ENCODE data around the gene IQGAP2. TPM values are rescaled to one million over a fixed set of nuclear protein-coding genes. Genes with fewer than 3 reads are reported as not detected.

The IQGAP2 gene
- total RNA-seq, 4 donors from 2014 or later, result 46.8 to 121 (median 97.0) TPM

GRCh38 chr5:76455531-76456133 lies 52.5 kb downstream of the IQGAP2 start:
- H3K4me1 ChIP-seq, result peaks cover 0 to 52% (median 20%) of the 10 kb centered on the region in 4 donors

DNA sequence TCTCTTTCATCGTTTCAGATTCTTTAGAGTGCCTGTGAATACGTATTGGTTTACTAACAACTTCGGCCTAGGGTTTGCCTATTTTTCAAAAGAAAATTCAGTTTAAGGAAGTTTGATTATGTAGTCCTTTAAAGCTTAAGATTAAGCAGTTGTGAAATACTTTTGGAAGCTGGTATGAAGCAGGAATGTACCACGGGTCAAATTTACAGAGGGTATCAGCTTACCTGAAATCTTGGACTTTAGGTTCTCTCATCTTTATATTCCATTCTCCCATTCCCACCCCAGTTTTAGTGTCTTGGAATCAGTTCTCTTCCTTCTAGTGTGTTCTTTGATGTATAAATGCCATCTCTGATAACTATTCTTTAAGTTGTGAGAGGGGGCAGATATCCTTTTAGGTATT lies 53.2 kb downstream of the IQGAP2 start:
- 83 to 85% methylated on average over 4 of the region's 4 CpGs for WGBS, 2 donors (ENCODE audit: low coverage in 1 of 2)
- intact Hi-C loops (cut with DNase I; ENCODE audit: low total_unique reads) (no loop called here), in situ Hi-C loops (cut with MboI; ENCODE audit: low pct_ligation_motif_present in 1 of 4, low pct_unique_long_range_greater_than_20kb in 1 of 4, low sequenced_read_pairs in 3 of 4) (no loop called here)
- Histone ChIP-seq H3K9me3 (no peaks in the 10 kb centered on the region), H3K36me3 (no peaks in the 10 kb centered on the region), H3K27me3 (no peaks in the 10 kb centered on the region), H3K4me1 (peaks cover 0 to 51% (median 20%) of the 10 kb centered on the region in 4 donors), H3K4me3 (no peak overlapping the region), H3K27ac (no peak overlapping the region)
- TF ChIP-seq, protein P1, sequence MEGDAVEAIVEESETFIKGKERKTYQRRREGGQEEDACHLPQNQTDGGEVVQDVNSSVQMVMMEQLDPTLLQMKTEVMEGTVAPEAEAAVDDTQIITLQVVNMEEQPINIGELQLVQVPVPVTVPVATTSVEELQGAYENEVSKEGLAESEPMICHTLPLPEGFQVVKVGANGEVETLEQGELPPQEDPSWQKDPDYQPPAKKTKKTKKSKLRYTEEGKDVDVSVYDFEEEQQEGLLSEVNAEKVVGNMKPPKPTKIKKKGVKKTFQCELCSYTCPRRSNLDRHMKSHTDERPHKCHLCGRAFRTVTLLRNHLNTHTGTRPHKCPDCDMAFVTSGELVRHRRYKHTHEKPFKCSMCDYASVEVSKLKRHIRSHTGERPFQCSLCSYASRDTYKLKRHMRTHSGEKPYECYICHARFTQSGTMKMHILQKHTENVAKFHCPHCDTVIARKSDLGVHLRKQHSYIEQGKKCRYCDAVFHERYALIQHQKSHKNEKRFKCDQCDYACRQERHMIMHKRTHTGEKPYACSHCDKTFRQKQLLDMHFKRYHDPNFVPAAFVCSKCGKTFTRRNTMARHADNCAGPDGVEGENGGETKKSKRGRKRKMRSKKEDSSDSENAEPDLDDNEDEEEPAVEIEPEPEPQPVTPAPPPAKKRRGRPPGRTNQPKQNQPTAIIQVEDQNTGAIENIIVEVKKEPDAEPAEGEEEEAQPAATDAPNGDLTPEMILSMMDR (IDR thresholded peaks at IDR 0.05), result no peak
- TF ChIP-seq POLR2A (IDR thresholded peaks at IDR 0.05) (no peak), EP300 (IDR thresholded peaks at IDR 0.05; ENCODE audit: low read depth) (no peak), POLR2AphosphoS5 (IDR thresholded peaks at IDR 0.05) (no peak)
- no peak for DNase-seq

More at GRCh38 chr5:76455531-76456133, 52.5 kb downstream of the IQGAP2 start:
- no peaks in the 10 kb centered on the region for H3K9me3 ChIP-seq
- H3K27me3 ChIP-seq, result no peaks in the 10 kb centered on the region
- no peaks in the 10 kb centered on the region for H3K36me3 ChIP-seq
- intact Hi-C loops (cut with DNase I; ENCODE audit: low total_unique reads), result no loop called here
- DNase-seq, result no peak
- in situ Hi-C loops (cut with MboI; ENCODE audit: low pct_ligation_motif_present in 1 of 4, low pct_unique_long_range_greater_than_20kb in 1 of 4, low sequenced_read_pairs in 3 of 4), result no loop called here
- no peak overlapping the region for H3K27ac ChIP-seq
- WGBS, 2 donors (ENCODE audit: low coverage in 1 of 2), result 71 to 73% methylated on average over 3 to 4 of the region's 4 CpGs
- TF ChIP-seq POLR2A (IDR thresholded peaks at IDR 0.05), result no peak
- no peak for TF ChIP-seq EP300 (IDR thresholded peaks at IDR 0.05; ENCODE audit: low read depth)
- TF ChIP-seq, protein P1 (IDR thresholded peaks at IDR 0.05), result no peak
- TF ChIP-seq POLR2AphosphoS5 (IDR thresholded peaks at IDR 0.05), result no peak
- no peak overlapping the region for H3K4me3 ChIP-seq

GRCh38 chr5:76457674-76458485 lies 54.8 kb downstream of the IQGAP2 start:
- peak overlapping the region; percentile 37 to 45 (median 40) for H3K27ac ChIP-seq
- in situ Hi-C loops (cut with MboI; ENCODE audit: low pct_ligation_motif_present in 1 of 4, low pct_unique_long_range_greater_than_20kb in 1 of 4, low sequenced_read_pairs in 3 of 4), result no loop called here
- intact Hi-C loops (cut with DNase I; ENCODE audit: low total_unique reads), result no loop called here
- no peaks in the 10 kb centered on the region for H3K36me3 ChIP-seq
- DNase-seq, result no peak
- H3K27me3 ChIP-seq, result no peaks in the 10 kb centered on the region
- 48 to 62% methylated on average over 3 to 4 of the region's 4 CpGs for WGBS, 2 donors (ENCODE audit: low coverage in 1 of 2)
- peaks cover 3 to 49% (median 18%) of the 10 kb centered on the region in 4 donors for H3K4me1 ChIP-seq
- no peaks in the 10 kb centered on the region for H3K9me3 ChIP-seq
- no peak overlapping the region for H3K4me3 ChIP-seq
- TF ChIP-seq POLR2AphosphoS5 (IDR thresholded peaks at IDR 0.05) (no peak), POLR2A (IDR thresholded peaks at IDR 0.05) (no peak), EP300 (IDR thresholded peaks at IDR 0.05; ENCODE audit: low read depth) (no peak)
- TF ChIP-seq, protein P1 (IDR thresholded peaks at IDR 0.05), result no peak

GRCh38 chr5:76458486-76458830 lies 55.4 kb downstream of the IQGAP2 start:
- no peaks in the 10 kb centered on the region for H3K36me3 ChIP-seq
- in situ Hi-C loops (cut with MboI; ENCODE audit: low pct_ligation_motif_present in 1 of 4, low pct_unique_long_range_greater_than_20kb in 1 of 4, low sequenced_read_pairs in 3 of 4) (no loop called here), intact Hi-C loops (cut with DNase I; ENCODE audit: low total_unique reads) (no loop called here)
- TF ChIP-seq POLR2A (IDR thresholded peaks at IDR 0.05) (no peak), EP300 (IDR thresholded peaks at IDR 0.05; ENCODE audit: low read depth) (no peak), POLR2AphosphoS5 (IDR thresholded peaks at IDR 0.05) (no peak)
- TF ChIP-seq, protein P1 (IDR thresholded peaks at IDR 0.05), result no peak
- 60 to 65% methylated on average over 1 of the region's 1 CpG for WGBS, 2 donors (ENCODE audit: low coverage in 1 of 2)
- no peak overlapping the region for H3K4me3 ChIP-seq
- peaks cover 3 to 49% (median 19%) of the 10 kb centered on the region in 4 donors for H3K4me1 ChIP-seq
- H3K27ac ChIP-seq, result peak overlapping the region; percentile 37 to 45 (median 40)
- H3K9me3 ChIP-seq, result no peaks in the 10 kb centered on the region
- no peak for DNase-seq
- no peaks in the 10 kb centered on the region for H3K27me3 ChIP-seq

Data from transverse colon (tissue), 4 donors.